Brain microvascular endothelial cell (primary cell): Measurements from ENCODE around the gene BRD1.

Experiments used
- DNase-seq: peaks from one replicate; pipeline ENCODE4 v3.0.0-alpha.2; 2020
- H3K27ac ChIP-seq: fragments of 250-450 bp; sonication (Bioruptor Pico); 2 replicates; pipeline ENCODE4 v1.5.1; 2020; ENCODE audit warnings: mild to moderate bottlenecking, moderate library complexity
- H3K27me3 ChIP-seq: fragments of 250-450 bp; sonication (Bioruptor Pico); replicated peaks from 2 replicates; pipeline ENCODE4 v1.5.1; 2020; ENCODE audit warnings: mild to moderate bottlenecking
- H3K36me3 ChIP-seq: fragments of 250-450 bp; sonication (Bioruptor Pico); replicated peaks from 2 replicates; pipeline ENCODE4 v1.5.1; 2020; ENCODE audit warnings: mild to moderate bottlenecking
- H3K4me3 ChIP-seq: 2 replicates; pipeline ENCODE4 v1.5.1; 2011; ENCODE audit warnings: low read depth, mild to moderate bottlenecking, control low read depth, low read length, moderate library complexity
- CTCF ChIP-seq: IDR thresholded peaks from 2 replicates; pipeline ENCODE4 v1.5.1; 2011; ENCODE audit warnings: low read depth, mild to moderate bottlenecking, moderate library complexity, low read length, control low read depth, inconsistent platforms; ENCODE audit errors: missing control alignments
- in situ Hi-C: cut with HindIII; loops from 2 replicates; pipeline ENCODE4 v1.10.0; 2017; ENCODE audit warnings: low sequenced_read_pairs, low pct_ligation_motif_present

Gene BRD1

GRCh38 chr22:49730656-49731055, 97.0 kb downstream of the BRD1 start:
- no peaks in the 10 kb centered on the region for H3K36me3 ChIP-seq
- no peak for TF ChIP-seq CTCF
- no peak overlapping the region for H3K27ac ChIP-seq
- DNase-seq: no peak
- no peak overlapping the region for H3K4me3 ChIP-seq
- H3K27me3 ChIP-seq: peaks cover 10% of the 10 kb centered on the region
- in situ Hi-C loops: no loop called here

DNA sequence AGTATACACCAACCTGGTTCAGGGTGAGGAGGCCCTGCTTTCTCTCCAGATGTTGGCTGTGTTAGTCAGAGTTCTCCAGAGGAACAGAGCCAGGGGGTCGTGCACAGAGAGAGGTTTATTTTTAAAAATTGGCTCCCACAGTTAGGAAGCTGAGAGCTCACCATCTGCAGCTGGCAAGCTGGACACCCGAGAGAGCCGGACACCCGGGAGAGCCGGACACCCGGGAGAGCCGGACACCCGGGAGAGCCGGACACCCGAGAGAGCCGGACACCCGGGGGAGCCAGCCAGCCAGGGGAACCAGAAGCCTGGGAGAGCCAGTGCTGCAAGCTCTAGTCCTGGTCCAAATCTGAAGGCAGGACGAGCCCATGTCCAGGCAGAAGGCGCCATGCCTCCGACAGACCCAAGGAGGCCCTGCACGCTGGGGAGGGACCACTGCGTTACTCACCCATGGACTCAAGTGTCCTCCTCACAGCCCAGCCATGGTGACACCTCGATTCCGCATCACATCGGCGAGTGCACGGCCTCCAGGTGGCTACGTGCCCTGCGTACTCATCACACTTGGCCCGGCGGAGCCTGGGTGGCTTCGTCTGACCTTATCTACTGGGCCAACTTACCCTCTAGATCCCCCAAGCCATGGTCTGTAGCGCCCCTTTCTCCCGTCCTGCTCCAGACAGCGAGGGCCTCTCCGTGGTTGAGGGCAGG, 99.0 kb downstream of the BRD1 start:
- H3K4me3 ChIP-seq: no peak overlapping the region
- no peak for DNase-seq
- in situ Hi-C loops: no loop called here
- no peaks in the 10 kb centered on the region for H3K36me3 ChIP-seq
- no peak for TF ChIP-seq CTCF
- H3K27me3 ChIP-seq: peaks cover 10% of the 10 kb centered on the region
- H3K27ac ChIP-seq: no peak overlapping the region

DNA sequence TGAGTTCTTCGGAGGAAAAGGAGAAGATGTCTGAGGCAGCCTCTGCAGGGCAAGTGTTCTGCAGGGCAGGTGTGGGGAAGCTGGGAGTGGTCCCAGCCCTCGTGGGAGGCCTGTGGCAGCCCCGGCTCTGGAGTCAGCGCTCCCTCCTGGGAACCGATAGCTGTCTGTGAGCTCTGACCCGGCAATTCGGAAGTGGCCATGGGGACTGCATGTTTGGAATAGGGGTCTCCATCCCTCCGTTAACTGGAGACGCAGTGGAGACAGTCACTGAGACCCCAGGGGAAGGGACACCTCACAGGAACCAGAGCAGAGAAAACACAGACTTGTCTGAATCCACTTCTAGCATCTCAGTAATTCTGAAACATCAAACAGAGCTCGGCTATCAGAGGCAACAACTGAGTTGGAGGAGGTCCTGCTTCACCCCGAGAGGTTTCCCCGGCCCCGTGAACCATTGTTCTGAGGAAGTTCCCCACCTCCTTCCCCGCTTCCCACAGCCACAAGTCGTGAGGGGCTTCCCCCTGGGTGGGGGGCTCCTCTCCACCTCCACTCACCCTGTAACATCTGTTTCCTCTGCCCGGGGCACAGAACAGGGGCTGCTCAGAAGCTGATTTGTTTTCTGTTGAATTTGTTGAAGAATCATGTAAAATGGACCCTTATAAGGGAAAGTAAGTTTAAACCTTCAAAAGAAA, 99.6 kb downstream of the BRD1 start:
- in situ Hi-C loops: no loop called here
- Histone ChIP-seq H3K36me3 (no peaks in the 10 kb centered on the region), H3K27ac (no peak overlapping the region), H3K27me3 (peaks cover 10% of the 10 kb centered on the region), H3K4me3 (no peak overlapping the region)
- no peak for TF ChIP-seq CTCF
- DNase-seq: no peak

DNA sequence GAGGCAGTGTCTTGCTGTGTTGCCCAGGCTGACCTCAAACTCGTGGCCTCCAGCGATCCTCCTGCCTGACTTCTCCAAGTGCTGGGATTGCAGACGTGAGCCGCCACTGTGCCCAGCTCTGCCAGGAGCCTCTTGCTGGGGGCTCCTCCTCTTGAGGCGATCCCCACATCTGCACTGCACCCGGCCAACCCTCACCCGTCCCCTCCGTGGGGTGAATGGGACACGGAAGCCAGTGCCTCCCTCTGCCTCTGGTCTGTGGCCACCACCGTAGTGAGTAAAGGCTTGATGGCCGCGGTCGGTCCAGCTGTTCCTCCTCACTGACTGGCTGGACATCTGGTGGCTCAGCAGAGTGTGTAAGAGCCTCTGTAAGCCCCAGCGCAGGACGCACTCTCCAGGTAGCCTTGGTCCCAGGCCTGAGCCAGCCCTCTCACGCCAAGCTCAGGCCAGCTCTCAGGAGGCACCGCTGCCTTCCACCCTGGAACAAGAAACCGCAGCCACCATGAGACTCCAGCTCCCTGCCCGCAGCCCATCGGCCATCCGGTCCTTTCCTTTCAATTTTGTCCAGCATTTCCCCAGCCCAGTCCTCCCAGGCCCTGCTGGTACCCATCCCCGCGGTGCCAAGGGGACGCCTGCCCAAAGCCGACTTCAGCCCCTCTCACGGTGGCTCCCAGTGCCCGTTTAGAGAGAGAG, 100.3 kb downstream of the BRD1 start:
- Histone ChIP-seq H3K36me3 (no peaks in the 10 kb centered on the region), H3K27me3 (peaks cover 10% of the 10 kb centered on the region), H3K27ac (no peak overlapping the region), H3K4me3 (no peak overlapping the region)
- no peak for TF ChIP-seq CTCF
- DNase-seq: no peak
- in situ Hi-C loops: no loop called here

GRCh38 chr22:49726701-49727101, 101.0 kb downstream of the BRD1 start:
- Histone ChIP-seq H3K4me3 (no peak overlapping the region), H3K36me3 (no peaks in the 10 kb centered on the region), H3K27ac (no peak overlapping the region), H3K27me3 (peaks cover 10% of the 10 kb centered on the region)
- no peak for TF ChIP-seq CTCF
- in situ Hi-C loops: no loop called here
- DNase-seq: no peak
